Activated CD4-positive, alpha-beta memory T cell treated with anti-CD3 and anti-CD28 coated beads, Interleukin-2, amount 10 ng/mL, durations not matched to agents 7 days and 5 days (primary cell): ENCODE measurements around the gene GPR176. TPM values are rescaled to one million over a fixed set of nuclear protein-coding genes. Genes with fewer than 3 reads are reported as not detected.

ENCODE experiments used
- CTCF ChIA-PET: fragments of 350-600 bp; sonication (Branson Sonifier 250); formaldehyde crosslinking; loops from one replicate; lab custom pipeline; 2021; ENCODE audit warnings: antibody characterized with exemption, inconsistent platforms; lab: Charles Lee
- POLR2A ChIA-PET: fragments of 350-600 bp; sonication (Branson Sonifier 250); formaldehyde crosslinking; loops from one replicate; lab custom pipeline; 2021; ENCODE audit warnings: antibody characterized with exemption; lab: Charles Lee
- DNase-seq: peaks from one replicate; pipeline ENCODE4 v3.0.0-alpha.2; 2020
- H3K27ac Mint-ChIP-seq: one replicate; pipeline ENCODE4 v1.8.0; 2021; ENCODE audit warnings: mild to moderate bottlenecking, mixed read lengths
- H3K27me3 Mint-ChIP-seq: one replicate; pipeline ENCODE4 v1.8.0; 2021; ENCODE audit warnings: mixed read lengths
- H3K36me3 Mint-ChIP-seq: one replicate; pipeline ENCODE4 v1.8.0; 2021; ENCODE audit warnings: low read depth, mixed read lengths
- H3K4me1 Mint-ChIP-seq: one replicate; pipeline ENCODE4 v1.8.0; 2021; ENCODE audit warnings: mixed read lengths
- H3K4me3 Mint-ChIP-seq: one replicate; pipeline ENCODE4 v1.8.0; 2021; ENCODE audit warnings: mild to moderate bottlenecking, mixed read lengths
- H3K9me3 Mint-ChIP-seq: one replicate; pipeline ENCODE4 v1.8.0; 2021; ENCODE audit warnings: mixed read lengths
- total RNA-seq, 2 experiments: library from RNA; stranded (reverse); gene quantifications; one replicate each; pipeline ENCODE4 v1.2.3, GENCODE V29; 2021

Gene GPR176
- total RNA-seq, 2 experiments from 2014 or later, result 0.08 to 0.13 TPM

DNA sequence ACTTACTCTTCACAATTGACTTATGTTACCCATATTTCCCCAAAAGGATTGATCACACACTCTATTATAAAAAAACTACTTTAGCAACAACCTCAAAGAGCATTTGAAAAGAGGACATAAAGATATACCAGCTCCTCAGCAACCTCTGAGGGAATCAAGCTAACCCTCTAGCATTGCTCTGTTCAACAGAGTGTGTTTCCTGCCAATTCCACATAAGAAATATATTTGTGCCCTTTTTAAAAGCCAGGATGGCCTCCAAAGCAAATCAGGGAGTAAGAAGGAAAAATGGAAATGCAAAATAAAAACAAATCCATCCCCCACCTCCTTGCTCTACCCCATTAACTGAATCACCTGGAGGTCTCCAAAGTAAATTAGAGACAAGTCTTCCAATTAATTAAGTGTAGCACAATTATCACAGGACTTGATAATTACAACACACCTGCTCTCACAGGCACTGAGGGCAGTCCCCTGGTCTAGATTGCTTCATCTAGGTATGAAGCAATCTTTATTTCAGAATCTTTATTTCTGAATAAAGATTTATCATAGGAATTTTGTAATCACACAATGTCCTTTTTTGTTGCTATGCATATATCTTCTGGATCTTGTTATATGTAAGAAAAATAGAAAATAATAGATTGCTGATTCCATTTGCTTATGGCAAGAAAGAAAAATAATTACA lies 34.8 kb downstream of the GPR176 start:
- Mint-ChIP-seq H3K27ac (no peak overlapping the region), H3K27me3 (peaks cover 28% of the 10 kb centered on the region), H3K36me3 (no peaks in the 10 kb centered on the region), H3K4me3 (no peak overlapping the region), H3K4me1 (no peaks in the 10 kb centered on the region), H3K9me3 (no peaks in the 10 kb centered on the region)
- POLR2A ChIA-PET, result no interaction called here
- CTCF ChIA-PET, result no interaction called here
- no peak for DNase-seq

DNA sequence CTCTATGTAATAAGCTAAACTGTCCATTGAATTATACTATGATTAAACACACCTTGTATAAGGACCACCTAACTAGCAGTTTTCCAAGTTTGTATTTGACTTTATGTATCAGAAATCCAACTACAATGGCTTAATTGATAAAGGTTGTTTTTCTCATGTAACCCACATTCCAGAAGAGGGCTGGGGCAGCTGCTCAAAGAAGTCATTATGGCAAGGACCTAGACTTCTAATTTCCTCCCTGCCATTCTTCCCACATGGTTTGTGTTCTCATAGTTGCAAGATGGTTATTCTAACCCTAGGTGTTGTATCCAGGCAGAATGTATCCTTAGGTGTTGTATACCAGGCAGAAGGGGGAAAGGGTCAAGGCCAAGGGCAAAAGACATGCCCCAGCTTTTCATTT lies 35.7 kb downstream of the GPR176 start:
- no peaks in the 10 kb centered on the region for H3K36me3 Mint-ChIP-seq
- peaks cover 27% of the 10 kb centered on the region for H3K27me3 Mint-ChIP-seq
- H3K9me3 Mint-ChIP-seq, result no peaks in the 10 kb centered on the region
- ChIA-PET POLR2A (no interaction called here), CTCF (no interaction called here)
- no peaks in the 10 kb centered on the region for H3K4me1 Mint-ChIP-seq
- H3K27ac Mint-ChIP-seq, result no peak overlapping the region
- H3K4me3 Mint-ChIP-seq, result no peak overlapping the region
- DNase-seq, result no peak

DNA sequence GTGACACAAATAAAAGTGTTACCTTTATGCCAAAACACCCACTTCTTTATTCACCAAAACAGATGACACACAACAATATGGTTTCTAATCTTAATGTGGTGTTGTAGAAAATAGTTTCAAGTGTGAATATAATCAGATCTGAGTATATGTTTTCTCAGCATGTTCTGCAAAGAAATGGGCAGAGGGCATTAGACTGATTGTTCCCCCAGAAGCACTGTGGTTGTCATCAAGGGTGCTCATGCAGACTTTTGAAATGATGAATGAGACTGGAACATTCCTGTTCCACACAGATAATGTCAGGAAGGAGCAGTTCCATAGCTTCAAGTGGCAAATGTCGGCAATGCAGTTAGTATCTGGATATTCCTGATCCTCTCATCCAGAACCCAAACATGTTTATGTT lies 37.5 kb downstream of the GPR176 start:
- Mint-ChIP-seq H3K27me3 (peaks cover 26% of the 10 kb centered on the region), H3K27ac (no peak overlapping the region), H3K4me3 (no peak overlapping the region), H3K36me3 (no peaks in the 10 kb centered on the region), H3K9me3 (no peaks in the 10 kb centered on the region), H3K4me1 (no peaks in the 10 kb centered on the region)
- ChIA-PET CTCF (interaction anchor here (0.7 to 0.8 kb wide), 2 partner anchors 8 to 14 kb away, joined by 3 read pairs; no protein-coding TSS in a partner anchor), POLR2A (no interaction called here)
- no peak for DNase-seq

DNA sequence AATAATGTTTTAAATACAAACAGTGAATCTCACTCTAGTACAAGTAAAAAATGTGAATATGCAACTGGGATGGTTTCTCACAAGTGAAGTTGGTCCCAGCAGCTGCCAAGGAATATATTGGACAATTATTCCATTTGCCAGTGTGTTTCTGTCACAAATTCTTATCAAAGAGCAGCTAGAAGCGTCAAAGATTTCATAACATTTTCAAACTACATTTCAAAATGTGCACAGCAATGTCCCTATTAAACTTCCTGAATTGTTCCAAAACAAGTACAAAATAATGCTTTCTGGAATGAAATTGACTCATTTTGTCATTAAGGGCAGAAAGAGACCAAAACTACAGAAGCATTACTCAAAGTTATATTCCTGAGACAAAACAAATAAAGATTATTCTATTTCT lies 38.3 kb downstream of the GPR176 start:
- Mint-ChIP-seq H3K27me3 (peaks cover 30% of the 10 kb centered on the region), H3K36me3 (no peaks in the 10 kb centered on the region), H3K4me3 (no peak overlapping the region), H3K9me3 (no peaks in the 10 kb centered on the region), H3K27ac (no peak overlapping the region), H3K4me1 (no peaks in the 10 kb centered on the region)
- CTCF ChIA-PET, result no interaction called here
- POLR2A ChIA-PET, result no interaction called here
- no peak for DNase-seq

DNA sequence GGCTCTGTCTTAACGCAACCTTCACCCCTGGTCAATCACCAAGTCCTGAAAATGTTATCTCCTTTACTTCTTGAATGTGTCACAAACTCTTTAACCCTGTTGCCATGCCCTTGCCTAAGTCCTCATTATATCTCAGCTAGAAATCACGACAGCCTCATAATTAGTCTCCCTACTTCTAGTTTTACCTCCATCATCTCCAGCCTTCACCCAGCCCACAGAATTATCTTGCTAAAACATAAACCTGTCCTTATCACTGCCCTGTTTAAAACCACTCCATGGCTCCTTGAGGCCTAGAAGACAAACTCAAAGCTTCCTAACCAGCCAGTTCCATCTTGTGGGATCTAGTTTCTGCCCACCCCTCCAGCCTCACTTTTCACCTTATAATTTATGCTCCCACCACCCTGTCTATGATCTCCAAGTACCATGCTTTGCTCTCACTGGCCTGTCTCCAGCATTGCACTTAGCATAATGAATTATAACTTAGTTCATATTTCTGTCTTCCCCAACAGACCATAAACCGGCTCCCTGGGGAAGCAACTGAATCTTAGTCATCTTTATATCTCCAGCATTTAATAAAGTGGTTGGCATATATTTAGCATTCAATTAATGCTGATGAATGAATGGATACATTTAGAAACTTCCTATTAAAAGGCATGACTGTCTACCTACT lies 39.2 kb downstream of the GPR176 start:
- Mint-ChIP-seq H3K4me1 (no peaks in the 10 kb centered on the region), H3K9me3 (no peaks in the 10 kb centered on the region)
- POLR2A ChIA-PET, result no interaction called here

DNA sequence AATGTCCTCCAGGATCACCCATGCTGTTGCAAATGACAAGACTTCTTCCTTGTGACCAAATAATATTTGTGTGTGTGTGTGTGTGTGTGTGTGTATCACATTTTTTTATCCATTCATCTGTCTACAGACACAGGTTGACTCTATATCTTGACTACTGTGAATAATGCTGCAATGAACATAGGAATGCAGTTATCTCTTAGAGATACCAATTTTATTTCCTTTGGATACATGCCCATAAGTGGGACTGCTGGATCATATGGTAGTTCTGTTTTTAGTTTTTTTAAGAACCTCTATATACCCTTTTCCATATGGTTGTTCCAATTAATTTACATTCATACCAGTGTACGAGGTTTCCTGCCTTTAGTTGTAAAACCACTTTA lies 41.7 kb downstream of the GPR176 start:
- CTCF ChIA-PET, result interaction anchor here (1.1 kb wide), 1 partner anchor 91 kb away, joined by 3 read pairs; no protein-coding TSS in a partner anchor
- no peak overlapping the region for H3K27ac Mint-ChIP-seq

More for the DNA sequence above, 39.2 kb downstream of the GPR176 start:
- DNase-seq, result no peak
- CTCF ChIA-PET, result no interaction called here
- Mint-ChIP-seq H3K27ac (no peak overlapping the region), H3K4me3 (no peak overlapping the region), H3K27me3 (peaks cover 32% of the 10 kb centered on the region), H3K36me3 (no peaks in the 10 kb centered on the region)

DNA sequence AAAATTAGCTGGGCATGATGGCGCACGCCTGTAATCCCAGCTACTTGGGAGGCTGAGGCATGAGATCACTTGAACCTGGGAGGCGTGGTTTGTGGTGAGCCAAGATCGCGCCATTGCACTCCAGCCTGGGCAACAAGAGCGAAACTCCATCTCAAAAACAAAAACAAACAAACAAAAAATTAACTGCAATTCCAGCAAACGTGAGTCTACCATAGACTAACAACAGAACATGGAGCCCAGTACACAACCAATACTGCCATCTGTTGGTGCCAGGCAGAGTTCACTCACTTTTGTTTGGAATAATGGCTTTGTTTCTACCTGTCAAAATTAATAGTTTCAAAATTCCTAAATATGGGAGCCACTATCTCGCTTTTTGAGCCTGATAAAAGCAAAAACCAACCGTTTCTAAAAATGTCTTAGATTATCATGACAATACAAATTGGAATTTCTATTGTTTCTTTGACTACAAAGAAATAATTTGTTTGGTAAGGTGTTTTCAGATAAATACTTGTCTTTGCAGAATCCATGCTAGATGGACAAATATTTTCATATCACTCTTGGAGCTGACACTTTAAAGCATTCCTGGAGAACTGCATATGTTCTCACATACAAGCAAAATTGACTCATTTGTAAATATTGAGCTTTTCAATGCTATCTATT lies 45.0 kb downstream of the GPR176 start:
- Mint-ChIP-seq H3K27me3 (peaks cover 12% of the 10 kb centered on the region), H3K9me3 (no peaks in the 10 kb centered on the region), H3K4me1 (peaks cover 4% of the 10 kb centered on the region), H3K27ac (no peak overlapping the region), H3K36me3 (no peaks in the 10 kb centered on the region), H3K4me3 (no peak overlapping the region)
- POLR2A ChIA-PET, result no interaction called here
- CTCF ChIA-PET, result interaction anchor here (0.7 to 2.7 kb wide), 5 partner anchors 8 to 188 kb away, joined by 3 to 10 read pairs (median 3); no protein-coding TSS in a partner anchor
- peak; percentile 29 for DNase-seq

More for the DNA sequence above, 41.7 kb downstream of the GPR176 start:
- no peaks in the 10 kb centered on the region for H3K36me3 Mint-ChIP-seq
- H3K27me3 Mint-ChIP-seq, result peaks cover 18% of the 10 kb centered on the region
- no peak for DNase-seq
- H3K4me3 Mint-ChIP-seq, result no peak overlapping the region
- peaks cover 3% of the 10 kb centered on the region for H3K4me1 Mint-ChIP-seq
- POLR2A ChIA-PET, result no interaction called here
- H3K9me3 Mint-ChIP-seq, result no peaks in the 10 kb centered on the region

DNA sequence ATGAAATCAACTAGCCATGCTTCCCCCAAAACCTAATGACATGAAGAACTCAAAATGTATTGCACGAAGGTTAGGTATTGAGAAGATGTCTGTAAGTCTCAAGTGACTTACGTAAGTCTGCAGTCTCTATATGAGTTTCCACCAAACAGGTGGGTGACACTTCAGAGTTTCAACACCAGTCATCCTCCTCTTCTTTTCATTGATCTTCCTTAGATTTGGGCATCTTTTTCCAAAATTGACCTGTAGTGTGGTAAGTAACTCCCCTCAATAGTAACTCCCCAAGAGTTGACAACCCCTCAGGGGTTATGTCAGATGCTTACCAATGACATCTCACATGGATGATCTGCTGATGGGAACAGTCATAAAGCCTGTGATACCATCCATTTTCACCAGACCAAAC lies 46.1 kb downstream of the GPR176 start:
- POLR2A ChIA-PET, result interaction anchor here (1.5 kb wide), 1 partner anchor 74 kb away, joined by 3 read pairs; no protein-coding TSS in a partner anchor
- H3K4me3 Mint-ChIP-seq, result no peak overlapping the region

DNA sequence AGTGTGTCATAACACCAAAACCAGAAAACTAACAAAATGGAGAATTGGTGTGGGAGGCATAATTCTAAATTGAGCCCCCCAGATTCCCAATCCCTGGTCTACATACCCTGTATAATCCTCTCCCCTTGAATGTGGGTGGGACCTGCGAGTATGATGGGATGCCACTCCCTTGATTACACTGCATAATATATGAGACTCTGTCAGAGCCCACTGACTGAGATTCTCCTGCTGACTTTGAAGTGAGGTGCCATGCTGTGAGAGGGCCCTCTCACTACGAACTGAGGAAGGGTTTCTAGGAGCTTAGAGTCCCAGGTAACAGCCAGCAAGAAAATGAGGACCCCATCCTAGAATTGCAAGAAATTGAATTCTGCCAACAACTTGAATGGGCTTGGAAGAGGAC lies 49.5 kb downstream of the GPR176 start:
- peaks cover 4% of the 10 kb centered on the region for H3K4me1 Mint-ChIP-seq
- CTCF ChIA-PET, result no interaction called here
- POLR2A ChIA-PET, result no interaction called here
- H3K9me3 Mint-ChIP-seq, result no peaks in the 10 kb centered on the region
- DNase-seq, result no peak
- H3K27ac Mint-ChIP-seq, result no peak overlapping the region
- H3K4me3 Mint-ChIP-seq, result no peak overlapping the region
- H3K36me3 Mint-ChIP-seq, result no peaks in the 10 kb centered on the region
- H3K27me3 Mint-ChIP-seq, result peaks cover 27% of the 10 kb centered on the region

More for the DNA sequence above, 46.1 kb downstream of the GPR176 start:
- H3K36me3 Mint-ChIP-seq, result no peaks in the 10 kb centered on the region
- CTCF ChIA-PET, result interaction anchor here (0.7 to 2.7 kb wide), 6 partner anchors 9 to 283 kb away, joined by 3 to 10 read pairs (median 3); no protein-coding TSS in a partner anchor
- DNase-seq, result no peak
- H3K27me3 Mint-ChIP-seq, result peaks cover 14% of the 10 kb centered on the region
- peaks cover 4% of the 10 kb centered on the region for H3K4me1 Mint-ChIP-seq
- no peaks in the 10 kb centered on the region for H3K9me3 Mint-ChIP-seq
- H3K27ac Mint-ChIP-seq, result no peak overlapping the region

DNA sequence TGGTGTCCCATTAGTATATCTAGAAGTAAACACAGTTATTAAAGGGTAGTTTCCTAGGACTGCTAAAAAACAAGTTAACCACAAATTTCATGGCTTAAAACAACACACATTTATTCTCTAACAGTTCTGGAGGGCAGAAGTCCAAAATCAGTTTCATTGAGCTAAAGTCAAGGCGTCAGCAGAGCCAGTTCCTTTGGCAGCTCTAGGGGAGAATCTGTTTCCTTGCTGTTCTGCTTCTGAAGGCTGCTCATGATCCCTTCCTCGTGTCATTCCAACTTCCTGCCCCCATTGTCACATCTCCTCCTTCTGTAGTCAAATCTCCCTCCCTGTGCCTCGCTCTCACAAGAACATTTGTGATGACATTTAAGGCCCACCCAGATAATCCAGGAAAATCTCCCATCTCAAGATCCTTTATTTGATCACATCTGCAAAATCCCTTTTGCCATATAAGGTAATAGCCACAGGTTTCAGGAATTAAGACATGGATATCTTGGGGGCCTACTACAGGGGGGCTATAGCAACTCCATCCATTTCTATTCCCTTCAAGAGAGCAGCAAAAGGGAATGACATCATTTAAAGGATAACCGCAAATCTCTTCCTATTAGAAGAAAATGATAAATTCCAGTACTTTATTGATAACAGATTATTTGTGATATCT lies 50.1 kb downstream of the GPR176 start:
- ChIA-PET POLR2A (no interaction called here), CTCF (interaction anchor here (1.1 kb wide), 1 partner anchor 83 kb away, joined by 3 read pairs; no protein-coding TSS in a partner anchor)
- Mint-ChIP-seq H3K9me3 (no peaks in the 10 kb centered on the region), H3K27me3 (peaks cover 32% of the 10 kb centered on the region), H3K36me3 (no peaks in the 10 kb centered on the region), H3K27ac (no peak overlapping the region), H3K4me1 (peaks cover 4% of the 10 kb centered on the region), H3K4me3 (no peak overlapping the region)
- no peak for DNase-seq

DNA sequence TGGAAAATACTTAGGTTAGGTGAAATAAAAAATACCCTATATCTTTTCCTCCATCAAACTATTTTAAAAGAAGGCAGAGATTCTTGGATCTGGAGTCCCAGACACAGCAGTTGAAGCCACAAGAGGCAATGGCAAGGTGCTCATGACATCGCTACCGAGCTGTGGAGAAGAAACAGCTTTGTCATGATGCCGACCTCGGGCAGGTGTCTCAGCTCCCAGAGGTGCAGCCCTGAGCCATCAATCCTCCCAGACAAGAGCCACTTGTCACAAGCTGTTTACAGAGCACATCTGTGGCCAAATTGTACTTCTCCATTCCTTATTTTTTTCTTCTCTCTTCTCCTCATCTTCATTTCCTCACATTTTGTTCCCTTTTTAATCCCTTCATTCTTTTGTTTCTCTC lies 50.8 kb downstream of the GPR176 start:
- POLR2A ChIA-PET, result no interaction called here
- peaks cover 3% of the 10 kb centered on the region for H3K4me1 Mint-ChIP-seq
- CTCF ChIA-PET, result interaction anchor here (0.7 to 1.1 kb wide), 3 partner anchors 82 to 1020 kb away, joined by 3 to 6 read pairs (median 3); no protein-coding TSS in a partner anchor
- no peaks in the 10 kb centered on the region for H3K9me3 Mint-ChIP-seq
- no peak overlapping the region for H3K4me3 Mint-ChIP-seq
- H3K27ac Mint-ChIP-seq, result no peak overlapping the region
- H3K27me3 Mint-ChIP-seq, result peaks cover 38% of the 10 kb centered on the region
- no peak for DNase-seq
- no peaks in the 10 kb centered on the region for H3K36me3 Mint-ChIP-seq

DNA sequence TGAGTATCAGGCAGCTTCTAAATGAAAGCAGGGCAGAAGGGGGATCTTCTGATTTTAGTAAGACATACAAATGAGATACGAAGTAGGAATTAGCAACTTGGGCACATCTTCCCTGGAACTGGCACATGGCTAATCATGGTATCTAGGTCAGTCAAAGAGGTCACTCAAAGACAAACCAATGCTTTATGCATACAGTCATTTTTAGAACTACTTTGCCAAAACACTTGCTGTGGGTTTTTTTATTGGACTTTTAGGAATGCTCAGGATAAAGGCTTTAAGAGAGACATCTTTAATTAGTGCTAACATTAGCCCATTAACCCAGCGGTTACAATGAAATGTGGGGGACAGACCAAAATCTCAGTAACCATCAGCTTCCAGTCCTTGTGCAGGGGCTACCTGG lies 51.7 kb downstream of the GPR176 start:
- H3K36me3 Mint-ChIP-seq, result no peaks in the 10 kb centered on the region
- ChIA-PET POLR2A (no interaction called here), CTCF (interaction anchor here (1.0 kb wide), 1 partner anchor 111 kb away, joined by 6 read pairs; no protein-coding TSS in a partner anchor)

More for the DNA sequence above, 51.7 kb downstream of the GPR176 start:
- H3K4me1 Mint-ChIP-seq, result peaks cover 2% of the 10 kb centered on the region
- H3K27me3 Mint-ChIP-seq, result peaks cover 42% of the 10 kb centered on the region
- H3K4me3 Mint-ChIP-seq, result no peak overlapping the region
- H3K27ac Mint-ChIP-seq, result no peak overlapping the region
- H3K9me3 Mint-ChIP-seq, result no peaks in the 10 kb centered on the region
- no peak for DNase-seq
